HG03457 (cell line): ENCODE results near the gene RARA.
"Not testable (repeated sequence)": the region's sequence is repeated elsewhere in the genome, so short reads cannot be mapped to it uniquely, and the experiment has no call there.

Experiments used
- ATAC-seq: cut with Tn5 transposase; IDR thresholded peaks from one replicate; pipeline ENCODE4 v1.9.1; 2021; ENCODE audit warnings: moderate number of reproducible peaks; ENCODE audit not compliant: unreplicated experiment

The RARA gene

DNA sequence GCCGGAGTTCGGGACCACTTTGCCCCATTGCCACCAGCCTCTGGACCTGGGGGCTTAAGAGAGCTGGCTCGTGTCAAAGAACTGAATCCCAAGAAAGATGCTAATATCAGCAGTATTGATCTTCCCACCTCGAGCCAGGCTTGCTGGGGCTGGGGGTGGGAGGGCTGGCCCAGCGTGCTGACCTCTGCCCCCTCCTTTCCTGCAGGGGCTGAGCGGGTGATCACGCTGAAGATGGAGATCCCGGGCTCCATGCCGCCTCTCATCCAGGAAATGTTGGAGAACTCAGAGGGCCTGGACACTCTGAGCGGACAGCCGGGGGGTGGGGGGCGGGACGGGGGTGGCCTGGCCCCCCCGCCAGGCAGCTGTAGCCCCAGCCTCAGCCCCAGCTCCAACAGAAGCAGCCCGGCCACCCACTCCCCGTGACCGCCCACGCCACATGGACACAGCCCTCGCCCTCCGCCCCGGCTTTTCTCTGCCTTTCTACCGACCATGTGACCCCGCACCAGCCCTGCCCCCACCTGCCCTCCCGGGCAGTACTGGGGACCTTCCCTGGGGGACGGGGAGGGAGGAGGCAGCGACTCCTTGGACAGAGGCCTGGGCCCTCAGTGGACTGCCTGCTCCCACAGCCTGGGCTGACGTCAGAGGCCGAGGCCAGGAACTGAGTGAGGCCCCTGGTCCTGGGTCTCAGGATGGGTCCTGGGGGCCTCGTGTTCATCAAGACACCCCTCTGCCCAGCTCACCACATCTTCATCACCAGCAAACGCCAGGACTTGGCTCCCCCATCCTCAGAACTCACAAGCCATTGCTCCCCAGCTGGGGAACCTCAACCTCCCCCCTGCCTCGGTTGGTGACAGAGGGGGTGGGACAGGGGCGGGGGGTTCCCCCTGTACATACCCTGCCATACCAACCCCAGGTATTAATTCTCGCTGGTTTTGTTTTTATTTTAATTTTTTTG is 47.1 kb downstream of the RARA start:
- no peak for ATAC-seq

DNA sequence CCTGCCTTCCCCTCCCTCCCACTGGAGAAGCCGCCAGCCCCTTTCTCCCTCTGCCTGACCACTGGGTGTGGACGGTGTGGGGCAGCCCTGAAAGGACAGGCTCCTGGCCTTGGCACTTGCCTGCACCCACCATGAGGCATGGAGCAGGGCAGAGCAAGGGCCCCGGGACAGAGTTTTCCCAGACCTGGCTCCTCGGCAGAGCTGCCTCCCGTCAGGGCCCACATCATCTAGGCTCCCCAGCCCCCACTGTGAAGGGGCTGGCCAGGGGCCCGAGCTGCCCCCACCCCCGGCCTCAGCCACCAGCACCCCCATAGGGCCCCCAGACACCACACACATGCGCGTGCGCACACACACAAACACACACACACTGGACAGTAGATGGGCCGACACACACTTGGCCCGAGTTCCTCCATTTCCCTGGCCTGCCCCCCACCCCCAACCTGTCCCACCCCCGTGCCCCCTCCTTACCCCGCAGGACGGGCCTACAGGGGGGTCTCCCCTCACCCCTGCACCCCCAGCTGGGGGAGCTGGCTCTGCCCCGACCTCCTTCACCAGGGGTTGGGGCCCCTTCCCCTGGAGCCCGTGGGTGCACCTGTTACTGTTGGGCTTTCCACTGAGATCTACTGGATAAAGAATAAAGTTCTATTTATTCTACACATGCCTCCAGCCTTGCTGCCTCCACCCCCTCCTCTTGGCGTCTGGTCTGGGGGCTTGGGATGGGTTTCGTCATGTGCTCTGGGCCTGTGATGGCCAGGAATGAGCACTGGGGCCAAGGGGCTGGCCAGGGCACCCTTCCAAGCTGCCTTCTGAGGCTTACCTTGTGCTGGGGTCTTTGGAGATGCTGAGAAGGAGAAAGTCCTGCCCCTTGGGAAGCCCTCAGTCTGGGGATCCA is 48.3 kb downstream of the RARA start:
- ATAC-seq, result no peak

DNA sequence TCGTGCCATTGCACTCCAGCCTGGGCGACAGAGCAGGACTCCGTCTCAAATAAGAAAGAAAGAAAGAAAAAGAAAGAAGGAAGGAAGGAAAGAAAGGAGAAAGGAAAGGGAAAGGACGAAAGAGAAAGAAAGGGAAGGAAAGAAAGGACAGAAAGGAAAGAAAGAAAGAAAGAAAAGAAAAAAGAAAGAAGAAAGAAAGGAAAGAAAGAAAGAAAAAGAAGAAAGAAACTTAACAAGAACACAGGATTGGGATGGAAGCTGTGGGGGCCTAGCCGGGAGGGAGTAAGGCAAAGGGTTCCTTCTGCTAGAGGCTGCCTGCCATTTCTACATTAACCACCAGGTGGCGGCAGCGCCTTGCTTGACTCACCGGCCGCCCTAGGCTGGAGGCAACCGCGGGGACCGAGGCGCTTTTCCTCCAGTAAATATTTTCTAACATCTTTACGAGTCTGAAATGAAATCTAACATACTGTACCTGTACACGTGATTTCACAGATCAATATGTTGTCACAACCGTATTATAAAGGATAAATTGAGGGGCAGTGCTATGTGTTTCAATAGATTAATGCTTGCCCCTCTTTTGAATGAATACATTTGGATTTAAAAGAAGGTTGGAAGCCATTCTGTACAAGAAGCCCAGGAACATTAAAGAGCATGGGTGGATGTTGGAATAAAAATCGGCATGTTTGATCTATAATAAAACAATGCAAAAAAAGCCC is 49.5 kb downstream of the RARA start:
- no peak for ATAC-seq

DNA sequence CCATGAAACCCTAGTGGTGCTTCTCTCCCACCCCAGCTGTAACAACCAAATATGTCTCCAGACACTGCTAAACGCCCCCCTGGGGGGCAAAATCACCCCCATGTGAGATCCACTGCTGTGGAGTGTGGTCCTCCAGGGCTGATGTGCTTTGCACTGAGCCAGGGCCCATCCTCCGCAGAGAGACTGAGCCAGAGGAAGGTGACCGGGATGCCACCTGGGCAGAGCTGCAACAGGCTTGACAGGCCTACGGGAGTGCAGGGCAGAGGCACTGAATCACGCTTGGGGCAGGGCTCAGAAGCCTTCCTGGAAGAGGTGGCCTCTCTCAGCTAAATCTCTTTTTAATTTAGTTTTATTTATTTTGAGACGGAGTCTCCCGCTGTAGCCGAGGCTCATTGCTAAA is 51.1 kb downstream of the RARA start:
- no peak for ATAC-seq

DNA sequence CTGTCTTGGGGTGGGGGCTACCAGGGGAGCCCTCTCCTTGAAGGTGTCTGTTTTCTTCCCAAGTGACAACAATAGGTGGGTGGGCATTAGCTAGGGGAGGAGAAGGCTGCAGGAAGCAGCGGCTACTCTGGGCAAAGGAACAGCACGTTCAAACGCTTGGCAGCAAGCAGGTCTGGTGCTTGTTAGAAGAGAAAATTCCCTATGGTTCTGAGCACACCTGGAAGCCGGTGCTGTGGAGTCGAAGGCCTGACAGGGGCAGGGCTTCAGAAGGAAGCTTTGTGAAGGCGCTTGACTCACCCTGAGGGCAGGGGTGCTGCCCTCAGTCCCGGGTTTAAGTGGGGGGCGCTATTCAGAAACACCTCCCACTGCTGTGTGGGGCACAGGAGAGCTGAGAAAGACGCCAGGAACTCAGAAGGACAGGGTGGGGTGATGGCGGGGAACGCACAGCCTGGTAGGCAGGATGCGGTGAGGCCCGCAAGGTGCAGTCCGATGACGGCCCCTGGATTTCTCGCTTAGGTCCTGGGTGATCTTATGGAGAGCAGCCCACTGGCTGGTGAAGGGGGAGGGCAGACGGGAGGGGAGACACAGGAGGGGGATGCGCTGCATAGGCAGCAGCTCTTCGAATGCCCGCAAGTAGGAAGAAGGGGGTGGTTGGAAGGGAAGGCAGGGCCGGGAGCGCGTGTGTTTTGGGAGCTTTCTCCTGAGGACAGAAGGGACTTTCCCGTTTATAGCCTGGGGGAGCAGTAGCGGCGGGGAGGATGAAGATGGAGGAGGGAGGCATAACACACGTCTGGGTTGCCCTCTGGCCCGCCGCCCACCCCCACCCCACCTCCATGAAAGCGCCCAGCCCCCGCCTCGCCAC is 52.3 kb downstream of the RARA start:
- ATAC-seq, result no peak

DNA sequence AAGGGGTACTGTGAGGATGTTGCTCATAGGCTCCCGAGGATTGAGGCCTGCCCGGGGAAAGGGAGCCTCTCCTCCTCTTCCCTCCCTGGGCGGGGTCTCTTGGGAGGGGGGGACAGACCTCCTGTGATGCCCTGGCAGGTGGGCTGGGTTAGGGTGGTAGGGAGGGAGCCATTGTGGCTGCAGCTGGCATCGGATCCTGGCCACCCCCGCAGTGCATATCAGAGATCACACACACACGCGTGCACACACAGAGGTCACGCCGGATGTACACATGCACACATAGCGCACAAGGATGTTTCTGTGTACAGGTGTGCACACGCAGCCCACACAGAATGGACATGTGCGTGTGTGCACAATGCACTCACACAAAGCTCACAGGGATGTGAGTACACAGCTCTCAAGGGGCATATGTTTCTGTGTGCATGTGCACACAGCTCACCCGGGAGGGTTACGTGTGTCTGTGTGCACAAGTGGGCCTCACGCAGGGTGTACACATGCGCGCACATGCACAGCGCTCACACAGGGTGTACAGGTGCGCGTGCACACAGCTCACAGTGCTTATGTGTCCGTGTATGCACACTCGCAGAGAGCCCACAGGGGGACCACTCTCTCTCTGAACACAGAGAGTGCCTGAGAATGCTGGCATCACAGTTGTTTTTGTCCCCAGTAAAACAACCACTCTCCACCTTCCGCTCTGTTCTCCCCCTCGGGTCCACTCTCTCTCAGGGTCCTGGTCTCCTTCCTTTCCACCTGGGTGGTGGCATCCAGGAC is 53.1 kb downstream of the RARA start:
- no peak for ATAC-seq

DNA sequence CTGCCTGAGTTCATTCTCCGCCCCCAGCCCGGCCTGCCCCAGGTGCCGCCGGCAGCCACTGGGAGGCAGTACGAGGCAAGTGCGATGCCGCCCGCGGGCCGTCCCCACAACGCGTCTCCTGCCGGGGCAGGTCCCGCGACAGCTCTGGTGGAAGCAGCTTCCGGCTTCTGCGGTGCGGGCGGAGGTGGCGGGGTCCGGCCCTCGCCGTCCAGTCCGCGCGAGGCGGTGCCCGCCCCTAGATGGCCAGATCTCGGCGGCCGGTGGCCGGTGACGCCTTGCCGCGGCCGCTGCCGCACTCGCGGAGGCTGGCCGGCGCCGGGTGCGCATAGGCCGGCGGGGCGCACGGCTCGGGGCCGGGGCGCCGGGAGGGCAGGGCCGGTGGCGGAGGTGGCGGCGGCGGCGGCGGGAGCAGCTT is 53.7 kb downstream of the RARA start:
- ATAC-seq, result peak; percentile 49

DNA sequence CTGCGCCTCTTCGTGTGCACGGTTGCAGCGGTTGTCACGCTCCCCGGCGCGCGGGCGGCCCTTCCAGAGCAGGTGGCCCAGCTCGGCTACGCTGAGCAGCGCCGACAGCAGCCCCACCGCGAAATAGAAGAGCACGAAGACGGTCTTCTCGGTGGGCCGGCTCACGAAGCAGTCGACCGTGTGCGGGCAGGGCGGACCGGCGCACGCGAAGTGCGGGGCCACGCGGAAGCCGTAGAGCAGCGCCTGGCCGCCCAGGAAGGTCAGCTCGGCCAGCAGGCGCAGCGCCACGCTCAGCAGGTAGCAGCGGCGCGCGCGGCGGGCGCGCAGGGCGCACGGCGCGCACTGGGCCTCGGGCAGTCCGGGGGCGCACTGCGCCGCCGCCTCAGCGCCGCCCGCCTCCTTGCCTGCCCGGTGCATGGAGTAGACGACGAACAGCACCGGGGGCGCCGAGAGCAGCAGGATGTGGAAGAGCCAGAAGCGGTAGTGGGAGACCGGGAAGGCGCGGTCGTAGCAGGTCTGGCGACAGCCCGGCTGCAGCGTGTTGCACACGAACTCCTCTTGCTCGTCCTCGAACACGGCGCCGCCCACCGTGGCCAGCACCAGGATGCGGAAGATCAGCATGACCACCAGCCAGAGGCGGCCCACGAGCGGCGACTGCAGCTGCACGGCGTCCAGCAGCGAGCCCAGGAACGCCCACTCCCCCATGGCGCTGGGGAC is 54.3 kb downstream of the RARA start:
- ATAC-seq, result peak; percentile 14

DNA sequence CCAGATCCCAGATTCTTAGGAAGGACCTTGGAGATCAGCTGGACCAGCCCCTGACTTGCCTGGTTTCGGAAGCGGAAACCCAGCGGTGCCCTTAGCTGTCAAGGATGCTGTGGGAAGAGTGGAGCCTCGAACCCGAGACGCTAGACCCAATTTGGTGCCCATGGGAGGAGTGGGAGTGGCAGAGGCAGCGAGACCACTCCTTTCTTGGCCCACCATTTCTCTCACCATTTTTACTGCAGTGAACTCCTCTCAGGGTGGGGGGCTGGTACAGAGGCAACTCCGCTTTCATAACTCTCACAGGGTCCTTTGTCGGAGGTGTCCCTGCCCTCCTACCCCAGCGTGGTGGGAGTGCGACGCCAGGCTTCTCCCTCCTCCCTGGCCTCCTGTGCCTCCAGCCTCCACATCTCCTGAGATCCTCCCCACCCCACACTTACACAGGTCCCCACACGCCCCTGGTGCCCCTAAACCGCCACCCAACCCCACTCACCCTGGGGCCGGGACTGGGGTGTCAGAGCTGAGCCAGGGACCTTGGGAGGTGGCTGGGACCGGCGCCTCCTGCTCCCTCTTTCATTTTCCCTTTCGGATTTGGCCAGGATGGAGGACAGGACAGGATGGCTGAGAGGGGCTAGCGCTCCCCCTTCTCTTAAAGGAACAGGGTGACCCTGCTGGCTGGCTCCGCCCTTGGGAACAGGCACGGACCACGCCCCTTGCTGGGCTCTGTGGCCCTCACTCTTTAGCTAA is 55.3 kb downstream of the RARA start, which contains the start of gene GJD3:
TSS of gene GJD3 (minus strand) at position 617 of the 741 bp plus-strand sequence. CDS start 922 bp downstream, outside the sequence.
- no peak for ATAC-seq

DNA sequence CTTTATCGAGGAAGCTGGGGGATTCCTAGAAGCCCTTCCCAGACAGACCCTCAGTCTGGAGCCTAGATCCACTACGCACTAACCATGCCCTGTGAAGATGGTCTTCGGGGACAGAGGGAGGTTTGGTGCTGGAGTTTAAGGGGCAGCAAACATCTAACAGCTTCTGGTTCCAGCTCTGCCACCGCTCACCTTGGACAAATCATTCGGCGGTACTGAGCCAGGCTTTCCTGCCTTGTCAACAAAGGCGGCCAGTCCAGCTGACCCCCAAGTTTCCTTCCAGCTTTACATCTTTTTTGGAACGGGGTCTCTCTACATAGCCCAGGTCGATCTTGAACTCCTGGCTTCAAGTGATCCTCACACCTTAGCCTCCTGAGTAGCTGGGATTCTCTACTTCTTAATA is 55.9 kb downstream of the RARA start:
- no peak for ATAC-seq

DNA sequence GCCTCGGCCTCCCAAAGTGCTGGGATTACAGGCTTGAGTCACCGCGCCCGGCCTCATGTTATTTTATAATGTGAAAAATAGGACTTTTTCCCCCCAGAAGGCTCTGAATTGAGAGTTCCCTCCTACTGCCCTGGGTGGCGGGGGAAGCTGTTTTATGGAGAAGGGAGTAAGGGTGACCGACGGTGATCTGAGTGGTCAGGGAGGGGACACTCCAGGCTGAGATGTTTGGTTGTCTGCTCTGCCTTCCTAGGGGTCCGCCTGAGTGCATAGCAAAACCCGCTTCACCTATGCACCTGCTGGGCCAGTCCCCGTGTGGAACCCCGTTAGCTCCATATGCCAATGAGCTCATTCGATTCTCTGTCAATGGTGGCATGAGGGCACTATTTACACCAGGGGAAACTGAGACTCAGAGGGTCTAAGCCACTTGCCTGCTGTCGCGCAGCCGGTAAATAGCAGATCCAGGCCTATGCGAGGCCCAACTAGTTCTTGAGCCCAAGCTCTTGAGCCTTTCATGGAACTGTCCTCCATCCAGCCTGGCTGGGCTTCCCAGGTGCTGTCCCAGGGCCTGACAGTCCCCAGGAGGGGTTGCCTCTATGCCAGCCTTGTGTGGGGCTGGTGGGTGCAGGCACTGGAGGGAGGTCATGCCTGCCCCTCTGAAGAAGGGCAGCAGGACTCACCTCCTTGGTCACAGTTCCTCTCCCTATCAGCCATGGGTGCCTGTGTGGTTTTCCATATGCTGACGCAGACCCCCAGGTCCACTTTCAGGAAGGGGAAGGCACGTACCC is 57.3 kb downstream of the RARA start:
- no peak for ATAC-seq

DNA sequence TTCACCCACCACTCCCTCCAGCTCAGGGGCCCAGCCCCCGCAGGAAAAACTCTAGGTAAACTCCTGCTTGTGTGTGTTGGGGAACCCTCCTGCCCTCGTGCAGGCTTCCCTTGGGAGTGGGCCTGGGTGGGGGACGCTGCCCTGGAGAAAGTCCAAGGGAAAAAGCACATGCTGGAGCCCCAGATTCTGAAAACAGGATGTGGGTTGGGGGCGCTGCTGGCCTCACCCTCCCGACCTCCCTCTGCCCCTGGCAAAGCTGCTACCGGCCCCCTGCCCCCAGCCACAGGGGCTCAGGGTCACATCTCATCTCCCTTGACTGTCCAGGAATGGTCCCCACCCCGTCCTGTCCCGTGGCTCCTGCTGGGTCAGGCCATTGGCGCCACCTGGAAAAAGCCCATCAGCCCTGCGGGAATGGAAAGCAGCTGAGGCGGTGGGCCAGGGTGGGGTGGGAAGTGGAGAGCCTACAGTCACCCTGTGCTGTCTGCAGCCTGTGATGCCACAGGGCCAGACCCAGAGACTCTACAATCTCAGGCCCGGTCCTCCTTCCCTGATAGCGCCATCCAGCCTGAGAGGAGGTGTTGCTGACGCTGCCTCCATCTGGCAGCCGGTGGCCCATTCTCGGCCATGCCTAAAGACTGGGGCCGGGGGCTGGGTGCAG is 58.0 kb downstream of the RARA start:
- no peak for ATAC-seq

DNA sequence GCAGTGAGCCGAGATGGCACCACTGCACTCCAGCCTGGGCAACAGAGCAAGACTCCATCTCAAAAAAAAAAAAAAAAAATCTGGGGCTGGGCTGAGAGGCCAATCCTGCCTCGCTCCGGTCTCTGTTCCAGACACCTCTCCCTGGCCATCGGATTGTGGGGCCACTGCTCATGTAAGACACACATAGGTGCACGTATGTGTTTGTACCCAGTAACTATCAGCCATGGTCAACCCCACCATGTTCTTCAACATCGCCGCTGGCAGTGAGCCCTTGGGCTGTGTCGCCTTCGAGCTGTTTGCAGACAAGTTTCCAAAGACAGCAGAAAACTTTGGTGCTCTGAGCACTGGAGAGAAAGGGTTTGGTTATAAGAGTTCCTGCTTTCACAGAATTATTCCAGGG is 58.7 kb downstream of the RARA start:
- ATAC-seq, result not testable (repeated sequence)

DNA sequence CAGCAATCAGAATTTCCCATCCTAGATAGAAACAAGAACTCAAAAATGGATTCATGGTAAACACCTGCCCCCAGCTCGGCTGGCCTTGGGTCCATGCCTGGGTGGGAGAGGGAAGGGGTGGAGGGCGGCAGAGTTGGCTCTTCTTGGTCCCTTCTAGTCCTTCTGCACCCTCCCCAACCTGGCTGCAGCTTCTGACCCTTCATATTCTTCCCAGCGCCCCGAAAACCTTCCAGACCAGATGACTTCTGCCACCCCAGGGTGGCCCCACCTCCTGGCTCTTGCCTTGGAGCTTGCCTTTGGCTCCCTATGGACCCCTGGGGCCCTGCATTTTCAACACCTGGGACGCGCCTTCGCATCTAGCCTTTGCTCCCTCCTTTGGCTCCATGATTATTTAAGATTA is 60.9 kb downstream of the RARA start:
- no peak for ATAC-seq

DNA sequence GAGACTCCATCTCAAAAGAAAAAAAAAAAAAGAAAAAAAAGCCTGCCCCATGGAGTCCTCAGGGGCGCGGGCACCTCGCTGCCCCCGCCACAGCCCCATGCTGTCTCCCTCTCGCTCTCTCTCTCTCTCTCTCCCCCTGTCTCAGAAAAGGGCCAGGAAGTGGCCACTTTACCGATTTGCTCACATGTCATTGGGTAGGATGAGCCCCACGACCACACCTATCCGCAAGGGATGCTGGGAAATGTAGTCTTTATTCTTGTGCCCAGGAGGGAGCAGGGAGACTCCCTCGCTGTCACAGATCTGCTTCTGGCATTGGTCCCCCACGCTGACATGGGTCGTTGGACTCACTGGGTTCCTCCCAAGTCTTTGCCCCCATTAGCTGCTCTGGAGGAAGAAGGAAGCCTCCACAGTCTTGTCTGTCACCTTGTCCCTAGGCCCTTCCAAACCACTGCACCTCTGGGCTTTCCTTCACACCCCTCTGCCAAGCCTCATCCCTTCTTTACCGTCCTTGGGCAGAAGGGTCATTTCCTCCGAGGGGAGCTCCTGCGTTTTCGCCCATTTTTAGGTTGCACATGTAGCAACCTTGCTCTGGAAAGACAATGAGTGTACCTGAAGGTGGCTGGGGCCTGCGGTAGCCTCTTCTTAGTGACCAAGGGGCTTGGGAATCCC is 62.4 kb downstream of the RARA start:
- no peak for ATAC-seq

DNA sequence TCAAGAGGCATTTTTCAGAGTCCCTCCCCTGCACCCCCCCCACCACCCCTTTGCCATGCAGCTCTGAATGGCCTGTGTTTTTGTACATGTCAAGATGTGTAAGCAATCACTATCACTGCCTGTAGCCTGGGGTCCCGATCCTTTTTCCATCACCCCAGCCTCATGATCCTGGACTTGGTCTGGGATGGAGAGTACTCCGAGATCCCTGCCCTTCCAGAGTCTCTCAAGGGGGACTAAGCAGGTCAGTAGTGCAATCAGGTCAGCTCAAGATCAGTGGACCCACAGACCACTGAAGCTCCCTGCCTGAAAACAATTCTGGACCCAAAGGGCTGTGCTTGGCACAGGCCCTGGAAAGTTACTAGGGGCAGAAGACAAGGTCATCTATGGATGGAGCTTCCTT is 63.1 kb downstream of the RARA start:
- no peak for ATAC-seq
